SH-SY5Y (cell line): ENCODE results near the gene EIF3I.

Source experiments
- GATA2 ChIP-seq: IDR thresholded peaks from 2 replicates; pipeline ENCODE4 v1.6.1; 2011; ENCODE audit warnings: mild to moderate bottlenecking, low read depth, low read length
- GATA3 ChIP-seq: IDR thresholded peaks from 2 replicates; pipeline ENCODE4 v1.6.1; 2011; ENCODE audit warnings: low read depth, mild to moderate bottlenecking, low read length, moderate library complexity

DNA sequence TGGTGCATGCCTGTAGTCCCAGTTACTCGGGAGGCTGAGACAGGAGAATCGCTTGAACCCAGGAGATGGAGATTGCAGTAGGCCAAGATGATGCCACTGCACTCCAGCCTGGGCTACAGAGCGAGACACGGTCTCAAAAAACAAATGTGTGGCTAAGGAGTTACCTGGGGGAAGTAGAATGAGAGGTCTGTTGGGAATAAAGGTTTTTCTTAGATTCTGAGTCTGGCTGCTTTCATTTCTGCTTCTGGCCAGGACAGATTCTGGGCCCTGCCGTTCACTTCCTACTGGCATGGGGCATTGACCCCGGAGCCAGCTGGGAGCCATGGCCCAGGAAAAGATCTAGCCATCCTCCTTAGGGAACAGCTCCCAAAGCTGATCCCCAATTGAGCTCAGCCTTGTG is 13.7 kb upstream of the EIF3I start:
- TF ChIP-seq GATA2 (no peak), GATA3 (no peak)
